Measurements from ENCODE around the gene ARL5C.
"Not testable (repeated sequence)": the region's sequence is repeated elsewhere in the genome, so short reads cannot be mapped to it uniquely, and the experiment has no call there.

Gene ARL5C

GRCh38 chr17:39193346-39193745, 27.4 kb upstream of the ARL5C start:
- no peak for DNase-seq

GRCh38 chr17:39192901-39193300, 26.9 kb upstream of the ARL5C start:
- no peak for DNase-seq

- no peak for DNase-seq
These were observed 26.0 kb upstream of the ARL5C start for GRCh38 chr17:39191750-39192510.

GRCh38 chr17:39187152-39187830, 21.3 kb upstream of the ARL5C start:
- no peak for DNase-seq

- no peak for DNase-seq
These were observed 20.6 kb upstream of the ARL5C start for GRCh38 chr17:39186481-39187002.

- DNase-seq: no peak
These were observed 17.8 kb upstream of the ARL5C start for GRCh38 chr17:39183720-39184119.

GRCh38 chr17:39183045-39183444, 17.1 kb upstream of the ARL5C start:
- no peak for DNase-seq

GRCh38 chr17:39181303-39181702, 15.3 kb upstream of the ARL5C start:
- no peak for DNase-seq

- DNase-seq: no peak
These were observed 12.6 kb upstream of the ARL5C start for GRCh38 chr17:39178536-39178935.

- DNase-seq: no peak
These were observed 11.3 kb upstream of the ARL5C start for GRCh38 chr17:39177256-39177655.

GRCh38 chr17:39175695-39176093, 9.7 kb upstream of the ARL5C start:
- no peak for DNase-seq

- peak; percentile 76 for DNase-seq
These were observed 9.1 kb upstream of the ARL5C start for GRCh38 chr17:39174920-39175694.

- DNase-seq: no peak
These were observed 7.7 kb upstream of the ARL5C start for GRCh38 chr17:39173526-39174274.

- DNase-seq: no peak
These were observed 7.1 kb upstream of the ARL5C start for GRCh38 chr17:39173080-39173479.

GRCh38 chr17:39171933-39172332, 6.0 kb upstream of the ARL5C start:
- no peak for DNase-seq

GRCh38 chr17:39170558-39170957, 4.6 kb upstream of the ARL5C start:
- no peak for DNase-seq

GRCh38 chr17:39170109-39170508, 4.1 kb upstream of the ARL5C start:
- no peak for DNase-seq

- no peak for DNase-seq
These were observed 3.6 kb upstream of the ARL5C start for GRCh38 chr17:39169518-39169917.

GRCh38 chr17:39169101-39169500, 3.1 kb upstream of the ARL5C start:
- DNase-seq: no peak

GRCh38 chr17:39168503-39168902, 2.5 kb upstream of the ARL5C start:
- DNase-seq: not testable (repeated sequence)

GRCh38 chr17:39167476-39167875, 1.5 kb upstream of the ARL5C start:
- DNase-seq: no peak

GRCh38 chr17:39166437-39167335, 725 bp upstream of the ARL5C start:
- no peak for DNase-seq
